Measurements from ENCODE around the gene NTM. TPM values are rescaled to one million over a fixed set of nuclear protein-coding genes. Genes with fewer than 3 reads are reported as not detected.
A peak's percentile ranks its signal among the peaks of the same experiment; 100 is the strongest.

The NTM gene
- total RNA-seq, 3 donors from 2014 or later: 0.66 to 9.0 (median 1.0) TPM

DNA sequence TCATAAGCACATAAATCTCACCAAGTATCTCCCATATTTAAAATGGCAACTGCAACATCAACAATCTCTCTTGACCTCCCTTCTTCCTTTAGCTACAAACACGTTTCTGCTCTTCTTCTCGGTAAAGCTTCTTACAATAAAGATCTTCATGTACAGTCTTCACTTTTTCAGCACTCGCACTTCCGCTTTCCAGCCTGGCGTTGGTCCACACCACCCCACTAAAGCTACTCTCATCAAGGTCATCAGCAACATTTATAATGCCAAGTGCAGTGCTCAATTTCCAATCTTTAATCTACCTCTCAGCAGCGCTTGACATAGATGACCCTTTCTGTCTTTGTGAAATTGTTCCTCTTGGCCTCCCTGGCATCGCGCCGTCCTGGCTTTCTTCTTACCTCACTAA, 33.6 kb downstream of the NTM start:
- Histone ChIP-seq H3K27me3 (no peaks in the 10 kb centered on the region), H3K27ac (no peak overlapping the region), H3K4me1 (no peaks in the 10 kb centered on the region), H3K4me3 (no peak overlapping the region), H3K36me3 (no peaks in the 10 kb centered on the region), H3K9me3 (no peaks in the 10 kb centered on the region)
- intact Hi-C loops (cut with DNase I; ENCODE audit: low total_unique reads): no loop called here
- TF ChIP-seq, protein P1, sequence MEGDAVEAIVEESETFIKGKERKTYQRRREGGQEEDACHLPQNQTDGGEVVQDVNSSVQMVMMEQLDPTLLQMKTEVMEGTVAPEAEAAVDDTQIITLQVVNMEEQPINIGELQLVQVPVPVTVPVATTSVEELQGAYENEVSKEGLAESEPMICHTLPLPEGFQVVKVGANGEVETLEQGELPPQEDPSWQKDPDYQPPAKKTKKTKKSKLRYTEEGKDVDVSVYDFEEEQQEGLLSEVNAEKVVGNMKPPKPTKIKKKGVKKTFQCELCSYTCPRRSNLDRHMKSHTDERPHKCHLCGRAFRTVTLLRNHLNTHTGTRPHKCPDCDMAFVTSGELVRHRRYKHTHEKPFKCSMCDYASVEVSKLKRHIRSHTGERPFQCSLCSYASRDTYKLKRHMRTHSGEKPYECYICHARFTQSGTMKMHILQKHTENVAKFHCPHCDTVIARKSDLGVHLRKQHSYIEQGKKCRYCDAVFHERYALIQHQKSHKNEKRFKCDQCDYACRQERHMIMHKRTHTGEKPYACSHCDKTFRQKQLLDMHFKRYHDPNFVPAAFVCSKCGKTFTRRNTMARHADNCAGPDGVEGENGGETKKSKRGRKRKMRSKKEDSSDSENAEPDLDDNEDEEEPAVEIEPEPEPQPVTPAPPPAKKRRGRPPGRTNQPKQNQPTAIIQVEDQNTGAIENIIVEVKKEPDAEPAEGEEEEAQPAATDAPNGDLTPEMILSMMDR (IDR thresholded peaks at IDR 0.05): no peak
- TF ChIP-seq POLR2A (IDR thresholded peaks at IDR 0.05) (no peak), POLR2AphosphoS5 (IDR thresholded peaks at IDR 0.05) (no peak)
- no peak for DNase-seq (ENCODE audit: low spot score in 2 of 2)

DNA sequence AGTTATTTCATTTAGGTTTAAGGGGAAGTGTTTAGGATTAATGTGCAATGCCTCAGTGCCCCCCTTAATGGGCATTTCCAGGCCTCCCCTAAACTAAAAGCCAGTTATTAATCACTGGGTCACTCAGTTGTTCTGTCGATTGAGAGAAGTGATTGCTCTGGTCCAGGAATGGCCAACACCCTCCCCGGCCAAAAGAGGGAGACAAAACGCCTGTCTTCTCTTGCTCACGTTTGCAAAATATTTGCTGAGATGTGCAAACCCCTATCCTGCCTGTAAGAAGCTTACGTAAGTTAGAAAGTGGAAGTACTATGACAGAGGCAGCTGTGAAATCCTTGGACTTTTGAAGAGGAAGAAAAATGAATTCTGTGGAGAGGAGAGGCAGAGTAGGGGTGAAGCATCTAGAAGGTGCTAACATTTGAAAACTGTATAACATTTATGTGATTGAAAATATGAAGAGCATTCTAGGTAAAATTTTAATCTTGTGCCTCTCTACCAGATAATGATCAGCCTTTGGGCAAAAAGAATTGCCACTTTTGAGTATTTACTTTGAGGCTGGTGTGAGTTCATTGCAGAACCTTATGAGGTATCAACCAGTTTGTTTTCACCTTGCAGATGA, 37.7 kb downstream of the NTM start:
- DNase-seq (ENCODE audit: low spot score in 2 of 2): no peak
- Histone ChIP-seq H3K36me3 (no peaks in the 10 kb centered on the region), H3K4me3 (no peak overlapping the region), H3K27me3 (no peaks in the 10 kb centered on the region), H3K27ac (no peak overlapping the region), H3K4me1 (no peaks in the 10 kb centered on the region), H3K9me3 (no peaks in the 10 kb centered on the region)
- intact Hi-C loops (cut with DNase I; ENCODE audit: low total_unique reads): no loop called here
- TF ChIP-seq, protein P1 (IDR thresholded peaks at IDR 0.05): peak in 1 of 3 donors; percentile 15
- TF ChIP-seq POLR2A (IDR thresholded peaks at IDR 0.05): no peak

DNA sequence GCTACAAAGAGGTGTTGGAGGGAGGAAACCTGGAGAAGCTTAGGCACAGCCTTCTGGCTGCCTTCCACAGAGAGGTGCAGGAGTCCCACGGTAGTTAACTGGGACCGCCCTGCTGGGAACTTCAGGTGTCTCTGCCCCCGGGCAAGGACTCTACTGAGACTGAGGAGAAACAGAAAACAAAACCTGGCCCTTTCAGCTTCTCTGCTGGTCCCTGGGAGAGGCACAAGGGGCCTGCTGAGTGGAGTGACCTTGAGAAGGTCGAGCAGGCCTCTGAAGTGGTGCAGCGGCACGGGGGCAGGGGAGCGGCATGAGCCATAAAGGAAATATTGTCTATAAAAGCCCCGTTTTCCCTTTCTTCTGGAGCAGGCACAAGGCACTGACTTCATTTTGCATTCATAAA, 38.9 kb downstream of the NTM start:
- intact Hi-C loops (cut with DNase I; ENCODE audit: low total_unique reads): no loop called here

DNA sequence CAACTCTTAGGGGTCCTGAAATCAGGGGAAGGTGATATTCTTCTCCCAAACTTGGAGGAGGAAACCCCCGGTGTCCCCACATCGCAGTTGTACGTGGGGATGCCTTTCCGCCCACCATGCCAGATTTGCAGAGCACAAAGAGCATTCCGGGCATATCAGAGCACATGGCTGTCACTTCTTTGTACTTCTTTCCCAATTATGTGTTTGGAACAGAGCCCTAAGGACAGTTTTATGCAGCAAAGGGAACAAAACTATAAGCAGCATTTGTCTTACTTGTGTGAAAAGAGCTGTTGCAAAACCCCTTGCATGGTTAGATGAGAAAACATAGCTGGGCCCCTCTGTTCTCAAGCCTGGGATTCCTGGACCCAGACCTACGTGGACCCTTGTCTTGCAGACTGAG, 41.2 kb downstream of the NTM start:
- DNase-seq (ENCODE audit: low spot score in 2 of 2): no peak
- Histone ChIP-seq H3K9me3 (no peaks in the 10 kb centered on the region), H3K4me1 (no peaks in the 10 kb centered on the region), H3K27me3 (no peaks in the 10 kb centered on the region), H3K27ac (no peak overlapping the region), H3K36me3 (no peaks in the 10 kb centered on the region), H3K4me3 (no peak overlapping the region)
- TF ChIP-seq, protein P1 (IDR thresholded peaks at IDR 0.05): no peak
- intact Hi-C loops (cut with DNase I; ENCODE audit: low total_unique reads): loop anchor here (5.0 kb wide), 1 partner anchor 54 kb away; no protein-coding TSS in a partner anchor

More for the DNA sequence above, 38.9 kb downstream of the NTM start:
- Histone ChIP-seq H3K36me3 (no peaks in the 10 kb centered on the region), H3K4me1 (no peaks in the 10 kb centered on the region), H3K27me3 (no peaks in the 10 kb centered on the region), H3K4me3 (no peak overlapping the region), H3K27ac (no peak overlapping the region), H3K9me3 (no peaks in the 10 kb centered on the region)
- TF ChIP-seq POLR2A (IDR thresholded peaks at IDR 0.05): no peak
- no peak for TF ChIP-seq POLR2AphosphoS5 (IDR thresholded peaks at IDR 0.05)
- TF ChIP-seq, protein P1 (IDR thresholded peaks at IDR 0.05): no peak
- DNase-seq (ENCODE audit: low spot score in 2 of 2): no peak

DNA sequence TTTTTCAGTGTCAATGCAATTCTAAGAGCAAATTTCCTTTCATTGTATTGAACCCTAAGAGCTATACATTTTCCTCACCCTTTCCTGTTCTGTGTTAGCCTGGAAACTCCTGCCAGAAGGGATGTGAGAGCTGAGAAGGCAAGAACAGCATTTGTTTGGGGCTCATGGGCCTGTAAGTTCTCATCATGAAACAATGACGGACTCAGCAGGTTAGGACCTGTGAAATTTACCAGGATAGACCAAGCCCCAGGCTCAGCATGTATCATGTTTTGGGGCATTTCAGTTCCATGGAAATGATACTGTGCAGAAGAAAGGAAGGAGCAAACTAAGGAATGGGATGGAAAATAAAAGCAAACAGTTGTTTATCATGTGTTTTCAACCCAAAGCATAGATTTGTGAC, 41.6 kb downstream of the NTM start:
- Histone ChIP-seq H3K9me3 (no peaks in the 10 kb centered on the region), H3K27ac (no peak overlapping the region), H3K4me3 (no peak overlapping the region), H3K4me1 (no peaks in the 10 kb centered on the region), H3K36me3 (no peaks in the 10 kb centered on the region), H3K27me3 (no peaks in the 10 kb centered on the region)
- no peak for DNase-seq (ENCODE audit: low spot score in 2 of 2)
- TF ChIP-seq, protein P1 (IDR thresholded peaks at IDR 0.05): no peak
- TF ChIP-seq POLR2A (IDR thresholded peaks at IDR 0.05) (no peak), POLR2AphosphoS5 (IDR thresholded peaks at IDR 0.05) (no peak)
- intact Hi-C loops (cut with DNase I; ENCODE audit: low total_unique reads): loop anchor here (5.0 kb wide), 1 partner anchor 55 kb away; no protein-coding TSS in a partner anchor

Data from breast epithelium (tissue), 4 donors.